GM23338 (cell line): Measurements from ENCODE around the gene UGT1A10. TPM values are rescaled to one million over a fixed set of nuclear protein-coding genes. Genes with fewer than 3 reads are reported as not detected.

Experiments
- ATAC-seq: fragments of 200-7000 bp; cut with Tn5 transposase; 3 replicates; pipeline ENCODE4 v1.9.1; 2020
- DNase-seq: peaks from one replicate; pipeline ENCODE4 v3.0.0-alpha.2; 2015; ENCODE audit warnings: low spot score
- H2AFZ ChIP-seq: fragments of 200-600 bp; sonication (generic); 2 replicates; pipeline ENCODE4 v1.8.0; 2016; ENCODE audit warnings: antibody characterized with exemption, mild to moderate bottlenecking, moderate library complexity
- H3F3A ChIP-seq: fragments of 200-600 bp; sonication (generic); replicated peaks from 2 replicates; pipeline ENCODE4 v1.8.0; 2017; ENCODE audit warnings: antibody characterized with exemption, mixed run types, low read depth
- H3K27ac ChIP-seq: fragments of 200-600 bp; sonication (generic); 2 replicates; pipeline ENCODE4 v1.6.1; 2016; ENCODE audit warnings: low read depth
- H3K27me3 ChIP-seq: fragments of 200-600 bp; sonication (generic); 2 replicates; pipeline ENCODE4 v1.8.0; 2016; ENCODE audit warnings: mild to moderate bottlenecking, mixed run types, moderate library complexity; ENCODE audit not compliant: insufficient read depth
- H3K36me3 ChIP-seq: fragments of 200-600 bp; sonication (generic); 2 replicates; pipeline ENCODE4 v1.8.0; 2016; ENCODE audit warnings: mild to moderate bottlenecking; ENCODE audit not compliant: insufficient read depth
- H3K4me1 ChIP-seq: fragments of 200-600 bp; sonication (generic); 2 replicates; pipeline ENCODE4 v1.8.0; 2016; ENCODE audit warnings: mild to moderate bottlenecking, moderate library complexity; ENCODE audit not compliant: insufficient read depth
- H3K4me2 ChIP-seq: fragments of 200-600 bp; sonication (generic); 2 replicates; pipeline ENCODE4 v1.7.1; 2017; ENCODE audit warnings: mixed run types
- H3K4me3 ChIP-seq: fragments of 200-600 bp; sonication (generic); 2 replicates; pipeline ENCODE4 v1.6.1; 2016; ENCODE audit warnings: mixed run types
- H3K79me2 ChIP-seq: fragments of 200-600 bp; sonication (generic); replicated peaks from 2 replicates; pipeline ENCODE4 v1.8.0; 2017; ENCODE audit warnings: mild to moderate bottlenecking; ENCODE audit not compliant: insufficient read depth
- H3K9me2 ChIP-seq: fragments of 200-600 bp; sonication (generic); 2 replicates; pipeline ENCODE4 v1.8.0; 2017; ENCODE audit not compliant: insufficient read depth
- H4K20me1 ChIP-seq: fragments of 200-600 bp; sonication (generic); replicated peaks from 2 replicates; pipeline ENCODE4 v1.8.0; 2017; ENCODE audit warnings: mild to moderate bottlenecking; ENCODE audit not compliant: insufficient read depth
- H3K27ac Mint-ChIP-seq: 2 replicates; pipeline ENCODE4 v1.8.0; 2020; ENCODE audit warnings: inconsistent platforms, mild to moderate bottlenecking, moderate library complexity, mixed read lengths
- H3K27me3 Mint-ChIP-seq: 3 replicates; pipeline ENCODE4 v1.8.0; 2022; ENCODE audit warnings: low read depth, mild to moderate bottlenecking, moderate library complexity, mixed read lengths, inconsistent platforms; ENCODE audit not compliant: insufficient read depth, poor library complexity
- H3K36me3 Mint-ChIP-seq: 3 replicates; pipeline ENCODE4 v1.8.0; 2021; ENCODE audit warnings: low read depth, mild to moderate bottlenecking, inconsistent platforms, moderate library complexity, mixed read lengths
- H3K4me1 Mint-ChIP-seq: 3 replicates; pipeline ENCODE4 v1.8.0; 2020; ENCODE audit warnings: mild to moderate bottlenecking, inconsistent platforms, mixed read lengths
- H3K4me3 Mint-ChIP-seq: 3 replicates; pipeline ENCODE4 v1.8.0; 2021; ENCODE audit warnings: moderate library complexity, mild to moderate bottlenecking, inconsistent platforms, mixed read lengths
- H3K9me3 Mint-ChIP-seq: 3 replicates; pipeline ENCODE4 v1.8.0; 2020; ENCODE audit warnings: moderate library complexity, mild to moderate bottlenecking, inconsistent platforms, mixed read lengths
- CTCF ChIP-seq, 2 experiments: fragments of 200-600 bp in 1 of 2; sonication (generic) in 1 of 2; conservative IDR thresholded peaks; 2 replicates each; pipeline versions ENCODE4 v1.5.1 to v1.6.1; 2016 to 2017; ENCODE audit warnings: antibody characterized with exemption in 2 of 2, low read depth in 2 of 2, mild to moderate bottlenecking in 2 of 2, moderate library complexity in 1 of 2
- ETS1 ChIP-seq: IDR thresholded peaks from 2 replicates; pipeline ENCODE4 v1.6.1; 2016; ENCODE audit warnings: antibody characterized with exemption
- EZH2 ChIP-seq: fragments of 200-600 bp; sonication (generic); IDR thresholded peaks from one replicate; pipeline ENCODE4 v1.8.0; 2017; ENCODE audit warnings: antibody characterized with exemption, mild to moderate bottlenecking, low read depth; ENCODE audit not compliant: unreplicated experiment
- EZH2phosphoT487 ChIP-seq: fragments of 200-600 bp; sonication (generic); IDR thresholded peaks from one replicate; pipeline ENCODE4 v1.8.1; 2018; ENCODE audit warnings: antibody characterized with exemption; ENCODE audit not compliant: unreplicated experiment
- JUNB ChIP-seq: IDR thresholded peaks from one replicate; pipeline ENCODE4 v1.6.1; 2016; ENCODE audit warnings: antibody characterized with exemption; ENCODE audit not compliant: unreplicated experiment
- NANOG ChIP-seq: IDR thresholded peaks from 2 replicates; pipeline ENCODE4 v1.6.1; 2016; ENCODE audit warnings: antibody characterized with exemption, borderline replicate concordance
- POLR2AphosphoS5 ChIP-seq: IDR thresholded peaks from 2 replicates; pipeline ENCODE4 v1.6.1; 2016; ENCODE audit warnings: antibody characterized with exemption, low read depth
- REST ChIP-seq: IDR thresholded peaks from one replicate; pipeline ENCODE4 v1.6.1; 2018; ENCODE audit warnings: antibody characterized with exemption; ENCODE audit not compliant: unreplicated experiment
- STAT1 ChIP-seq: IDR thresholded peaks from one replicate; pipeline ENCODE4 v1.6.1; 2016; ENCODE audit warnings: antibody characterized with exemption; ENCODE audit not compliant: unreplicated experiment
- ZNF114 ChIP-seq: fragments of 250-450 bp; sonication (Bioruptor Pico); IDR thresholded peaks from 2 replicates; pipeline ENCODE4 v1.5.0; 2020; ENCODE audit warnings: mild to moderate bottlenecking, moderate library complexity
- ZNF331 ChIP-seq: fragments of 250-450 bp; sonication (Bioruptor Pico); IDR thresholded peaks from 2 replicates; pipeline ENCODE4 v1.5.0; 2020; ENCODE audit warnings: low read depth, mild to moderate bottlenecking, moderate library complexity
- ZNF462 ChIP-seq: fragments of 250-450 bp; sonication (Bioruptor Pico); IDR thresholded peaks from 2 replicates; pipeline ENCODE4 v1.5.0; 2020; ENCODE audit warnings: mild to moderate bottlenecking, moderate library complexity
- polyA plus RNA-seq: library from polyadenylated mRNA; unstranded; fragments of >200 nt; fragmentation: Nextera tagmentation; extraction: Ambion mirVana; gene quantifications from 2 replicates; pipeline ENCODE4 v1.2.1, GENCODE V29; 2016
- total RNA-seq: library from RNA; depleted of rRNA; stranded (reverse); fragments of >200 nt; shearing (Covaris generic); gene quantifications from 2 replicates; pipeline ENCODE4 v1.2.3, GENCODE V29; 2014

Gene UGT1A10
- total and polyA plus RNA-seq, 2 experiments from 2014 or later: not detected

- Histone ChIP-seq H3K4me2 (no peak overlapping the region), H3K27me3 (no peaks in the 10 kb centered on the region), H3K9me2 (peaks cover 5% of the 10 kb centered on the region; the same call in 1 of the 2 replicates), H3K4me1 (no peaks in the 10 kb centered on the region), H4K20me1 (no peaks in the 10 kb centered on the region), H3K79me2 (no peaks in the 10 kb centered on the region), H3K4me3 (no peak overlapping the region), H2AFZ (no peak overlapping the region), H3K36me3 (no peaks in the 10 kb centered on the region), H3F3A (no peaks in the 10 kb centered on the region), H3K27ac (no peak overlapping the region)
- TF ChIP-seq REST (no peak), CTCF (conservative IDR thresholded peaks at IDR 0.05; ENCODE audit: low read depth in 2 of 2) (no peak), EZH2 (no peak), STAT1 (no peak), ETS1 (no peak), JUNB (no peak), ZNF114 (CRISPR knock-in tag) (no peak), NANOG (no peak), POLR2AphosphoS5 (no peak), ZNF462 (no peak), EZH2phosphoT487 (no peak), ZNF331 (CRISPR knock-in tag) (no peak)
- Mint-ChIP-seq H3K27me3 (peaks cover 2% of the 10 kb centered on the region), H3K36me3 (no peaks in the 10 kb centered on the region), H3K9me3 (no peaks in the 10 kb centered on the region), H3K27ac (no peak overlapping the region), H3K4me3 (no peak overlapping the region), H3K4me1 (peaks cover under 1% of the 10 kb centered on the region; the same call in 1 of the 3 replicates)
- DNase-seq (no peak), ATAC-seq (no peak)
Observed at GRCh38 chr2:233705911-233706506, 69.8 kb downstream of the UGT1A10 start.
